Stimulated activated CD4-positive, alpha-beta T cell treated with anti-CD3 and anti-CD28 coated beads, Interleukin-1b, Interleukin-23, amount 100 ng/mL, for 4 hours (primary cell): ENCODE measurements around the gene TTC21A.

Experiments
- DNase-seq, 2 donors: peaks; one replicate each; pipeline ENCODE4 v3.0.0-alpha.2; 2020; ENCODE audit warnings: low read depth in 2 of 2

TTC21A gene

DNA sequence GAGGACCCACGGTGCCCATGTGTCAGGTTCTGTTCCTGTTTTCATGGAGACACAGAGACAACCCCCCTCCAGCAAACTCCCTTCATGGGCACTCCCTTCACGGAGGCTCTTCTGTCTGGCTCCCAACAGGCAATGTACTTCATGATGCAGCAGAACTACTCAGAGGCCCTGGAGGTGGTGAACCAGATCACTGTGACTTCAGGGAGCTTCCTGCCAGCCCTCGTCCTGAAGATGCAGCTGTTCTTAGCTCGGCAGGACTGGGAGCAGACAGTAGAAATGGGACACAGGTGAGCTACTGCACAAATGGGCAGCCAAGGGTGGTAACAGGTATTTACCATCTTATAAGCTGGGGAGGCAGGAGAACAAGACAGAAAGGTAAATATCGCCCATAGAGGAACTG is 7.0 kb downstream of the TTC21A start:
- no peak for DNase-seq

DNA sequence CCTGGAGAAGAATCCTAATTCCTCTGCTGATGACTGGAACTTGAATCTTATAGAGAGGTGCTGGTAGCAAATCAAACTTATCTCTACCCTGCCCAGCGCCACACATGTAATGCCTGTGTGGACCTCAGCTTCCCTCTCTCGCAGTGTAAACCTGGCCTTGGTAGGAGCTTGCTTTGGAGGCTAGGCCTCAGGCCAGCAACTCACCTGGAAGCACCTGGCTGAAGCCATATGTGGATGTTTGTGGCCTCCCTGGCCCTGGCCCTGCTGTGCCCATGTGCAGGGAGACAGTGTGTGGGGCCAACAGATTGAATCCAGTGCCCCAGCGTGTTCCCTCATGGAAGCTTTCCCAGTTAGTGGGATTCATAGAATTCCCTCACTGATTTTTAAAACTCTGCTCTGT is 8.4 kb downstream of the TTC21A start:
- DNase-seq, result no peak

DNA sequence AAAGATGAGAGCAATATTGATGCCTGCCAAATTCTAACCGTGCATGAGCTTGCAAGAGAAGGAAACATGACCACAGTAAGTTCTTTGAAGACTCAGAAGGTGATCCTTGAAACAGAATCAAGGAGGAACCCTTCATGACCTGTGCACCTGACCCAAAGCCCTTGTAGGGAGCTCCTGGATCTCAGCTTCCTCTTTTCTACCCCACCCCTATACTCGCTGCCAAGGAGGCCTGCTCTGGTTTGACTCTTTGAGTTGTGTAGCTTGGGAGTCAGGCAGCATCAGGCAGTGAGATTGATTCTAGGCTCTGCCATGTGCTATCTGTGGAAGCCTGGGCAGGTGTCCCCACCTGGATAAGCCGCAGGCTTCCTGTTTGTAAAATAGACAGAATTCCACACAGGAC is 10.6 kb downstream of the TTC21A start:
- no peak for DNase-seq

DNA sequence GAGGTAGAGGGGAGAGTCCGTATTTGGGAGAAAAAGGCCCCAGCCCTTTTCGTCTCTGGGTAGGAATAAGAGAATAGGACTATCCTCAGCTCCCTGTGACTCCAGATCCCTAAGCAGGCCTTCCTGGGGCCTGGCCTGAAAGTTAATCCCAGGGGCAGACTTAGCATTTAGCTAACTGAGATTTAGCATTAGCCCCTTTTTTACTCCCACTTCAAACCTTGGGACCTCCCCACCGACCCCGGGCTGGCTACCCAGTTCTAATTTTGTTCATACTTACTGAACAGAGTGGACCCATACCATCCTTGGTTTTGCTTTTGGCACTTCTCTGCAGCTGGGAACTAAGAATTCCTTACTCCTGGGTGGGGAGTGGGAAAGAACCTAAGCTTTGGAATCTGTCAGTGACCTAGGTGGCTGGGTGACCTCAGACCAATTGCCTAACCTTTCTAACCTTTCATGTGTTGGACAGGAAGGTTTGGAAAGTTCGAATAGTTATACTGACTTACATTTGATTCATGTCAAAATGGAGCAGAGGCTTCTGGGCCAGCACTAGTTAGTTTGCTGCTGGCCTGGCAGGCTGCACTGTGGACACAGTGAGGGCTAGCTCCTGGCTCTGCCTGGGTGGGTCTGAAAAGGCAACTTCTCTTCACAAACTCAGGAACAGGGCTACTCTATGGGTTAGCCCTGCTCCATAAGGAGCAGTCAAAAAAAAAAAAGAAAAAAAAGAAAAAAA is 11.6 kb downstream of the TTC21A start:
- DNase-seq, result no peak

DNA sequence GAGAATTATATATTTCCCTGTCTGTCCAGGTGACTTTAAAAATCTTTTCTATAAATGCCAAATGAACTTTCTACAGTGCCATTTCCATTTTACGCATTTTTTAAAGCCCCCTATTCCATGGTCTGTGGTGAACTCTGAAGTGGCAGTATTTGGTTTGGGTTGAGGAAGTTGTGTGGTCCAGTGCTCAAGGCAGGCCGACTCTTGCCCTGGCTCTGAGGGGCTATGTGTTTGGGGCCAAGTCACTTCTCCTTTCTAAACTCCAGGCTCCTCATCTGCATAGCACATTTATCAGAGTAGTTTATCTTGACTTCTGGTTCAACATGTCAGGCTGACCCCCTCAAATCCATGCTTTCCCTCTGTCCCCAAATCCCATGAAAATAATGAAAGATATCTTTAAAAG is 14.1 kb downstream of the TTC21A start:
- DNase-seq, result no peak

DNA sequence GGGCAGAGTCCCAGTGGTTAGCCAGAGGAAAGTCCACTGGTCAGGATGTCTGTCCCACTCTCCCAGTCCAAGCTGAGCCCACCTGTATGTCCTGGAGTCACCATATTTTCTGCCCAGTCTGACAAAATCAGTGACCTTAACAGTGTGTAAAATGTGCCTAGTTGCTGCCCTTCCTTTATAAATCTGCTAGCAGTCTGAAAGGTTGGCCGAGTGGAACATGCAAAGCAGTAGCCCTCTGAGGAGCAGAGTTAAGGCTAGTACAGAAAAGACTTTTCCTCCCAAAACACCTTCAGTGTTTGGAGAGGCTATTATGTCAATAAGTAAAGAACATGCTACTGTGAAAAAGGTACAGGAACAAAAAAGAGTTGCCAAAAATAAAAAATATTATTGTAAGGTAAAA is 15.3 kb downstream of the TTC21A start:
- no peak for DNase-seq

DNA sequence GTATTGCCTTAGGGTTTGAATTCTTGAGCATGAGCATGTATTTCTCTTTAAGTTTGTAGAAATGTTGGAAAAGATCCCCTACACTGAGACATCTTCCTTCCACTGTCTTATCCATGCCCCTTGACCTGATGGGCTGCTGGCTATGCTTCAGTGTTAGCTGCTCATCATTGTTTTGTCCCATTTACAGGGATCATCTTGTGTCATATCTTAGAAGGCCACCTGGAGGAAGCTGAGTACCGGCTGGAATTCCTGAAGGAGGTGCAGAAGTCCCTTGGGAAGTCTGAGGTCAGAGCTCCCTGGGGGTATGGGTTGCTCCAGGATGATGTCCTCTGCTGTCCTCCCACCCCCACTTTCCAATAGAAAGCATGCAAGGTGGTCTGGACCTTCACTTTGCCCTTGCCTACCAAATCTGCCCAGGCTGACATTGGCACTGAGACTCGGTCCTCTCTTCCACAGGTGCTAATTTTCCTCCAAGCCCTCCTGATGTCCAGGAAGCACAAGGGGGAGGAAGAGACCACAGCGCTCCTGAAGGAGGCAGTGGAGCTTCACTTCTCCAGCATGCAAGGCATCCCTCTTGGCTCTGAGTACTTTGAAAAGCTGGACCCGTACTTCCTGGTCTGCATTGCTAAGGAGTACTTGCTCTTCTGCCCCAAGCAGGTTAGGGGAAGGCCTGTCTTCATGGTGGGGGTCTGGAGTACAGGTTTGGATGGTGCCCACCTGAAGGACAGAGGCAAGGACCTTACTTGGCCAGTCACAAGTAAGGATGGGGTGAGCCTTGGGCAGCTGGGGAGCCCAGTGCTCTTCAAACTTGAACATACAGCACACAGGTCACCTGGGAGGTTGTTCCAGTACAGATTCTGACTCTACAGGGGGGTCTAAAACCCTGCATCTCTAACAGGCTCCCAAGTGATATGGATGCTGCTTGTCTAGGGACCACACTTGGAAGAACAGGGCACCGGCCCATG is 17.7 kb downstream of the TTC21A start:
- no peak for DNase-seq

DNA sequence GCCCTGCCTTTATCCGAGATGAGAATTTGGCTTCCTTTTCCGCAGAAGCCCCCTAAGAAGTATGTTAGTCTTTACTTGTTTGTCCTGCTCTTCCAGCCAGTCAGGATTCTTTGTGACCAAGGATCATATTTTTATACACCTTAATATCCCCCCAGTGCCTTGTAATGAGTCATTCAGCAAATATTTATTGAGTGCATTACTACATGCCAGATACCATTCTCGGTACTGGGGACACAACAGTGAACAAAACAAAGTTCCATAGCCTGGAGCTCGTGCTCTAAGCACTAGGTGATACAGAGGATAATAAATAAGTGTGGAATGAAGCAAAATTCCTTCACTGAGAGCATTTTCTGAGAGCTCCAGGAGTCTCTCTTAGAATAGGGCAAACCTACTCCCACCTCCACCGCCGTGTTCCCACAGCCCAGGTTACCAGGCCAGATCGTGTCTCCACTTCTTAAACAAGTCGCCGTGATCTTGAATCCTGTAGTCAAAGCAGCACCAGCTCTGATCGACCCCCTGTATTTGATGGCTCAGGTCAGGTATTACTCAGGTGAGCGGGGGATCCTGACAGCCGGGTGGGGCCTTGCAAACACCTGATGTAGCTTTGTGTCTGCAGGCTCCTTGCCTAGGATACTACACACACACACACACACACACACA is 18.5 kb downstream of the TTC21A start:
- DNase-seq, result no peak

DNA sequence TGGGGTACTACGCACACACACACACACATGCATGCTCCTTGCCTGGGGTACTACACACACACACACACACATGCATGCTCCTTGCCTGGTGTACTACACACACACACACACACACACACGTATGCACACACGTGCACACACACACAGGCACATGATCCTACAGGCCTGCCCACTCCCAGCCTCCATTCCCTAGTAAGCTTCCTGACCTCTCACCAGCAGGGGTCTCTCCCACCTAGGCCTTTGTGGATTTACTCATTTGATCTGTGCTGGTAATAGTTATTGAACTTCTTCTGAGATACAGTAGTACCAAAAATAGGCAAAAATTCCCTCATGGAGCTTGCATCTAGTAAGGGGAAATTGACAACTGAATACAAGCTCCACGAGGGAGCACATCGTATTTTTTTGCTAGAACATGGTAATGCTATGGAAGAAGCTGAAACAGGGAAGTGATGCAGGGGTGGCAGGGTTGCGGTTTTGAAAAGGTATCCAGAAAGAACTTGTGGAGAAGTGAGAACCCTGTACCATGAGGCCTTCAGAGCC is 19.1 kb downstream of the TTC21A start:
- DNase-seq, result no peak

DNA sequence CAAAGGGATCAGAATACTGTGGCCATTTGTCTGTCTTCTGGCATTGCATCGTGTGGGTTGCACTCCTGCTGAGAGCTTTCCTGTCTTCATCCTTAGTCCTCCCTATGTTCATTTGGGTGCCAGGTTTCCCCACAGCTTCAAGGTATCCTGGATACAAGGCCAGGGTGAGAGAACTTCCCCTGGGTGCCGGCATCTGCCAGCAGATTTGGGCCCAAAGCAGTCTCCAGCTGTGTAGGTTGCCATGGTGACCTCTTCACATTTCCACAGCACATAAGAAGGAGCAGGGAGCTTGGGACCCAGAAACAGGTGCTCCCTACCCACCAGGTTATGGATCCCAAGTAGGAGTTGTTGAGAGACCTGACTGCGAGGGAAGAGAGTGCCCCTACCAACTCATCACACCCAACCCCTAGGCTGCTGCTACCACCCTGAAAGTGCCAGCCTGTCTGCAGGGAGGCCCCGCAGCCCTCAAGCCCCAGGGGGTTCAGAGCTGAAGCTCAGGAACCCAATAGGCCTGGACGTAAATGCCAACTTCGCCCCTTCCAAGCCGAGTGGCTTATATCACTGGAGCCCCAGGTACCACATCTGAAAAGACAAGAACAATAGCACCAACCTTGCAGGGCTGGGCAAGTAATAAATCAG is 19.9 kb downstream of the TTC21A start:
- DNase-seq, result no peak

DNA sequence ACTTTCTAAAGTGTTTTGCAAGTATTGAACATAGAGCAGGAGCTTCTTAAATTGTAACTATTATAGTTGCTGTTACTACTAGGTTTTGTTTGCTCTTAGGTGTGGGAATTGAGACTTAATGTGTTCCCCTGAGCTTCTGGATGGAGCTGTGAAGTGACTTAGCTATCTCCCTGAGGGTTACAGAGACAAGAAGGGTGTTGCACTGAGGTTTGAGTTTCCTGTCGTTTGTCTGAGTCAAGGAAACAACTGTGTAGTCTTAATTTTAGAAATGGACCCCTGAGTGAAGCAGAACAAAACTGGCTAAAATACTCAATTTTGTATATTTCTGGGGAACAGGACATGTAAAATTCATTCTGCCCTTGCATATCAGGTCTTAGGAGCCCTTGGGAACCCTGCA is 20.4 kb downstream of the TTC21A start:
- no peak for DNase-seq

DNA sequence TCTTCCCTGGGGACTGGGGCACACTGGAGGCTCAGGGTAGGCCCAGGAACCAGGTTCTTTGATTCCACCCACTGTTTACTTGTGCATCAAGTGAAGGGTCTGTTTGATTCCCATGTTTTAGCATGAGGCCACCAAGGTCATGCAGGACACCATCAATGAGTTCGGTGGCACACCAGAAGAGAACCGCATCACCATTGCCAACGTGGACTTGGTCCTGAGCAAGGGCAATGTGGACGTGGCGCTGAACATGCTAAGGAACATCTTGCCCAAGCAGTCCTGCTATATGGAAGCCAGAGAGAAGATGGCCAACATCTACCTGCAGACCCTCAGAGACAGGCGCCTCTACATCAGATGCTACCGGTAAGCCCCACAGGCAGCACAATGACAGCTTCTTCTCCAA is 21.5 kb downstream of the TTC21A start:
- DNase-seq, result no peak

DNA sequence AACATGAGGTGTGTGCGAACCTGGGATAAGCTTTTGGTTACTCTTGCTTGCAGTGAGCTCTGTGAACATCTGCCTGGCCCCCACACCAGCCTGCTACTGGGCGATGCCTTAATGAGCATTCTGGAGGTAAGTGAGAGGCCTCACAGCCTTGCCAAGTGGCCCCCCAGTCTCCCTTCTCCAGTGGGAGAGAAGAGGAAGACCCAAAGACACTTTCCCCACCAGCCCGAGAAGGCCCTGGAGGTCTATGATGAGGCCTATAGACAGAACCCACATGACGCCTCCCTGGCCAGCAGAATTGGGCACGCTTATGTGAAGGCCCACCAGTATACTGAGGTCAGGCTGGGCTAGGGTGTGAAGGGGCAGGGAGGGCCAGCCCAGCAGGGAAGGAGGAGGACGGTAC is 22.5 kb downstream of the TTC21A start:
- DNase-seq, result no peak

DNA sequence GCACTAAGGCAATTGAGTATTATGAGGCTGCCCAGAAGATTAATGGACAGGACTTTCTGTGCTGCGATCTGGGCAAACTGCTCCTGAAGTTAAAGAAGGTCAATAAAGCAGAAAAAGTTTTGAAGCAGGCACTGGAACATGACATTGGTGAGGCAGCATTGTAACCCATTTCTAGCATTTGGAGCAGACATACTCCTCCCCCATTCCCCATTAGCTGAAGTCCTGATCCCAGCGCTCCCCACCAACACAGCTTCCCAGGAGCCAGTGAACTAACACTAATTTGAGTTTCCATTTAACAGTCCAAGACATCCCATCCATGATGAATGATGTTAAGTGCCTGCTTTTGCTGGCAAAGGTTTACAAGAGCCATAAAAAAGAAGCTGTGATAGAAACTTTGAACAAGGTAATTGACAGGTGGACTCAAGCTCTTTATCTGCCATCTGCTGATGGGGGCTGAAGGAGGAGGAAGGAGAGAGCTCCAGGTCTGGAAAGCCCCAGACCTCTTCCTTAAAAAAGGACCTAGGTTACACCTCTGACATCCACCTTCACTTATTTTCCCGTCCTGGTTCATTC is 23.3 kb downstream of the TTC21A start:
- DNase-seq, result no peak

DNA sequence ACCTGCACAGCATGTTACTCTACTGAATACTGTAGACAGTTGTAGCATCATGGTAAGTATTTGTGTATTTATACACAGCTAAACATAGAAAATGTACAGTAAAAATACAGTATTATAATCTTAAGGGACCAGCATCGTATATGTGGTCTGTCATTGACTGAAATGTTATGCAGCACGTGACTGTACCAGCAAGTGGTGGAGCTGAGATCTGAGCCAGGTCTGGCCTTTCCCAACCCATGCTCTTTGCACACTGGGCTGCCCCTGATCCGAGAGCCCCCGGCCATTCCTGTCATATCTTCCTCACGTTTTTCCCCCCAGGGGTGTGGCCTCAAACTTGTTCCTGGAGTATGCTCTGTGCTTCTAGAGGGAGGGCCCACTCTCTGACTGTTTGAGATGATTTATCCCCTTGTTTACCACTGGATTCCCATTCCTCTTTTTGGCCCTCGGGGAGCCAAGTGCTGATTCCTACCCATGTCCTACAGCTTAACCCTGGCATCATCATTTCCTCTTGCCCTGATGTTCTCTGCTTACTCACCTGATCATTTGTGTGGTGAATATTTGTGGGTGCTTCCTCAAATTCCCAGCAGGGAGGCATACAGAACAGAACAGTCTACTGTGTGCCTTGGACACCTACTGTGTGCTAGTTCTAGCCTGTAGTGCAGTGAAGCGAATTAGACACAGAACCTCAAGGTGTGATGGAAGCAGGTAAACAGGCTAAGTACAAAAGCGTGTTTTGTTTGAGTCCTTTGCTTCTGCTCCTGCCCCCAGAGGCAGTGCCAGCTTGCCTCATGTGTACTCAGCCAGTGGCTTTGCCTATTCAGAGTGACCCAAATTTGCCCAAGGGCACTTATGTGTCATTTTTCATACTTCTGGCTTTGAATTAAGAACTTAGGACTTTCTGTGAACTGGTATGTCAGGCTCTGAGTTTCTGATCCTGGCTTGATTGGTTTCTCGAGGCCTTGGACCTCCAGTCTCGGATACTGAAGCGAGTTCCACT is 24.9 kb downstream of the TTC21A start:
- DNase-seq, result no peak

DNA sequence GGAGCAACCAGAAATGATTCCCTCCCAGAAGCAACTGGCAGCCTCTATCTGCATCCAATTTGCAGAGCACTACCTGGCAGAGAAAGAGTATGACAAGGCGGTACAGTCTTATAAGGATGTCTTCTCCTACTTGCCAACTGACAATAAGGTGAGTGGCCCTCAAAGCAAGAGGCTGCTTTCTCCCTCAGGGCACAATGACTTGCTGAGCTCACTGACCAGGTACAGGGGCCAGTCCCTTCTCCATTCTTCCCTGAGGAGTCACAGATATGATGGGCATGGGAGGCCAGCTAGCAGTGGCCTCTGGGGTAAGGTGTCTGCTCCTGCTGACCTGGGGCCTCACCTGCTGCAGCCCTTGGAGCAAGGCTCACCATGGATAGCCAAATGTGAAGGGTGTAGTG is 25.6 kb downstream of the TTC21A start:
- DNase-seq, result no peak

DNA sequence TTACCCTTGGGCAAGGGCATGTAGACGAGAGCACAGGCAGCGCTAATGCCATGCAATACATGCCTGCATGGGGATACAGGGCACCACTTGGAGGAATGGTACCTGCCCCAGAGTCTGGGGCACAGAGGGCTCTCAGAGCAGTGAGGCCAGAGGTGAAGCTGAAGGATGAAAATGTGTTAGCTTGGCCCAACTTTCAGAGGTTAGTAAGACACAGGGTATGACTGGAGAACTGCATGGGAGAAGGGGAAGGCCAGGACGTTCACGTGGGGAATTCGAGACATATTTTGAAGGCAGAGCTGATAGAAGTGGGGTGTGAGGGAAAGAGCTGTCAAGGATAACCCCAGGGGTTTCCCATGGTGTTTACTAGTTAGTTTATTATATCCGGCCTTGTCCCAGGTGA is 26.3 kb downstream of the TTC21A start:
- DNase-seq, result no peak

DNA sequence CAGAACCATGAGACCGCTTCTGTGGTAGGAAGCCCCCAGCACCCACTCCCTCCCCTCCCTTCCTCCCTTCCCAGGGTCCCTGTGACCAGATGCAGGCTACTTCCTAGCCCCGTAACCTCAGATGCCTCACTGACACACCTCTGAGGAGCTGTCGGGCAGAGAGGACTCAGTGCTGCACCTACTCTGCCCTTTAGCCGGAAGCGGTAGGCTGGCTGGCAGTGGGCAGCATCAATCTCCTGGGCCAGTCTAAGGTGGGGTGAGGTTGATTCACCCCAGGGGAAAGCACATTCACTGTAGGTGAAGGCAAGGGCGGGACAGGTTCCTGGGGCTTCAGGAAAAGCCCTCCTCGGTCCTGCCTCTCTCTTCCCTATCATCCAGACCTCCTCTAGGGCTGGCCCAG is 26.8 kb downstream of the TTC21A start:
- DNase-seq, result no peak

DNA sequence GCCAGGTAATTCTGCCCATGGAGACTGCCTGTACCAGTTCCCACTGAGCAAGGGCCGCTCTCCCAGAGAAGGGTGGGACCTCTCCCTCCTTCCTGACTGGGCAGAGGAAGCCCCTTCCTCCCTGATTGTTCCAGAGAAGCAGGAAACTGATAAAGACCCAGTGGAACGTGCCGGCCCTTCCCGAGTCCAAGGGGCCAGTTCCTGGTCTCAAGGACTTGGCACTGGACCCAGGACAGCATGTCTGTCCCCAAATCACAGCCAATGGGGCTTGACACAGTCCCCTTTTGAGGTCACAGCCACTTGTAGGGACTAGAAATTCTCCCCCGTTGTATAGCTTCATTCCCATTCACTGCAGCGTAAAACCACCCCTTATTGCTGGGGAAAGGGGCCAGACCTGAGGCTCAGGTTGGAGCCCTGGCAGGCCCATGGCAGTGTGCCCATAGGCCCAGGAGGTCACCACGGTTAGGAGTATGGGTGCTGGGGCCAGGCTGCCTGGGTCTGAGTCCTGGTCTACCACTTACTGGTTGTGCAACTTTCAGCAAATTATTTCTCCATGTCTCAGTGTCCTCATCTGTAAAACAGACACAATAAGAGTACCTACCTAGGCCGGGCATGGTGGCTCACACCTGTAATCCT is 27.8 kb downstream of the TTC21A start:
- DNase-seq, result no peak
